ENCODE results near the gene SLC36A1.

The SLC36A1 gene

DNA sequence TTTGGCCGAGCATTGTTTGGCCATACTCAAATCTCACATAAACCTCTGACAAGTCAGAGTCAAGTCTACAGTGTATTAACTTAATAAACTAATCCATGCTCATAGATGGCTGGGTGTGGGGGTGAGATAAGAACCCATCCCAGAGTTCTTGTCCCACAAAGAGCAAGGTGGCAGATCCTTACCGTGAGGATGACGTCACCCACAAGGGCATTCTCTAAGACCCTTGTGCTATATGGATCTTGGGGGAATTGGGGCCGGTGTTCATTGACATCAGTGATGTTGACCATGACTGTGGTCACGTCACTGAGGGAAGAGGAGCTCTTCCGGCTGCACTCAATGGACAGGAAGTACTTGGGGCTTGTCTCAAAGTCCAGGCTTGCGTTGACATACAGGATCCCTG, 81.6 kb downstream of the SLC36A1 start:
- no peak for DNase-seq (ENCODE audit: extremely low read depth in 1 of 2, low read depth in 1 of 2)

DNA sequence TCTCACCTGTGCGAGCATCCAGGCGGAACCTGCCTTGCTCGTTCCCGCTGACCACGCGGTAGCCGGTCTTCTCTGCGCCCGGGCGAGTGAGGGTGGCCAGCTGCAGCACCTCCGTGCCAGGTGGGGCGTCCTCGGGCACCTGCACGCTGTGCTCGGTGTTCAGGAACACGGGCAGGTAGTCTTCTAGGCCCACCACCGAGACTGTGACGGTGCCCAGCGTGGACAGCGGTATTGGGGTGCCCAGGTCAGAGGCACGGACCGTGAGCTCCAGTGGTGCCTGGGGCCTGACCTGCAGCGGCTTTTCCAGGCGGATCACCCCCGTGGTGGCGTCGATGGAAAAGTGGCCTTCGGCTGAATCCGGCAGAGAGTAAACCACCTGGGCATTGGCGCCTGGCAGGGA, 84.2 kb downstream of the SLC36A1 start:
- no peak for DNase-seq (ENCODE audit: extremely low read depth in 1 of 2, low read depth in 1 of 2)

DNA sequence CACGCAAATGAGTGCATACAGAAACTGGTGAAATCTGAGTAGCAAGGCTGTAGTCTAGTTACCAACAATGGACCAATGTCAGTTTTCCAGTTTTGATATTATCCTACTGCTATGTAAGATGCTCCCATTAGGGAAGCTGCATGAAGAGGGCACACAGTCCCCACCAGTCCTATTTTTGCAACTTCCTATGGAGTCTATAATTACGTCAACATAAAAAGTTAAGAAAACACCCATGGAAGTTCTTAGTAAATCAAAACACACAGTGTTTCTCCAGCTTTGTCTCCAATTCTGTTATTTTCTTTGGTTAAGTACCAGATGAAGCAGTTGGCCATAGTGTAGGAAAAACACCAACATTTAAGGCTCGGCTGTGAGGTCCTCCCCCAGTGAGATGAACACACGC, 85.0 kb downstream of the SLC36A1 start:
- no peak for DNase-seq (ENCODE audit: extremely low read depth in 1 of 2, low read depth in 1 of 2)

DNA sequence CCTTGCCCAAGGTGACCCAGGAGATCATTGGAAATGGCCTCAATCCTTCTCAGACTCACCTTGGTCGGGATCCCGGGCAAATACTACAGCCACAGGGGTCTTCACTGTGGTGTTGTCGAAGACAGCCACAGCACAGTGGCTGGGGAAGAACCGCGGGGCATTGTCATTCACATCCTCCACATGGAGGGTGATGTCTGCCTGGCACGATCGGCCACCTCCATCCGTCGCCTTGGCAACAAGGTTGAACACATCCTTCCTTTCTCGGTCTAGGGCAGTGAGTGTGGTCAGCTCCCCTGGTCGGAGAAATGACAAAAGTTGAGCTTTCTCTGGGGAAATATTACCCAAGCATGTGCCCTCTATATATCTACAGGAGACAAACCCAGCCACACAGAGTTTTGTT, 86.9 kb downstream of the SLC36A1 start:
- DNase-seq (ENCODE audit: extremely low read depth in 1 of 2, low read depth in 1 of 2): no peak

DNA sequence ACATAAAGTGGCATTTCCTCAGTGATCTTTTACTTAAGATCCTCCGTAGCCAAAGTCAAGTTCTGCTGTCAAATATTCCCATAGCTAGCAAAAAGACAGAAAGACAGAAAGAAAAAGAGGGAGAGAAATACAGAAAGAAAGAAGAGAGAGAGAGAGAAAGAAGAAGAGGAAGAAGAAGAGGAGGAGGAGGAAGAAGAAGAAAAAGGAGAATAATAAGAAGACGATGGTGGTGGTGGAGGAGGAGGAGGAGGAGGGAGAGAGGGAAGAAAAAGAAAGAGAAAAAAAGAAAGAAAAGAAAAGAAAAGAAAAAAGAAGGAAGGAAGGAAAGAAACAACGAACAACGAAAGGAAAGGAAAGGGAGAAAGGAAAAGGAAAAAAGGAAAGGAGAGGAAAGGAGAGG, 89.6 kb downstream of the SLC36A1 start:
- DNase-seq (ENCODE audit: extremely low read depth in 1 of 2, low read depth in 1 of 2): no peak

DNA sequence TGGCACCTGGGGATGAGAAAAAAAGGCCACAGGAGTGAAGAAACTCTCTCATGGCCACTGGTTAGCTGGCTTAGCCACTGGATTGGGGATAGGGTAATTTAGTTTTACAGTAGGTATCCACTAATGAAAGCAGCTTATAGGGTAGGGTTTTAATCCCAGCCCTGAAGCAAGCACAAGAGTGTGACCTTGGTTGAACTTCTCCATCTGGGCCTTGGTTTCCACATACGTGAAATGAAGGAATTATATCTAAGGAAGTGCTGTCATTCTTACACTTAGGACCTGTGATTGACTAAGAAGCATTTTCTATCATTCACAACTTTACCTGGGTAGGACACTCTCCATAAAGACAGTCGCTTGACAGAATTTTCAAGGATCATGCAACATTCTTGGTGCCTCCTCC, 94.2 kb downstream of the SLC36A1 start:
- no peak for DNase-seq (ENCODE audit: extremely low read depth in 1 of 2, low read depth in 1 of 2)
